HepG2 (cell line): ENCODE measurements around the gene P3H4. TPM values are rescaled to one million over a fixed set of nuclear protein-coding genes. Genes with fewer than 3 reads are reported as not detected.

Source experiments
- CCDC6 ChIP-seq: sonication (generic); formaldehyde crosslinking; IDR thresholded peaks from 2 replicates; pipeline ENCODE4 v1.8.1; 2022; ENCODE audit warnings: mild to moderate bottlenecking, missing genetic modification reagents, moderate library complexity
- E2F1 ChIP-seq: sonication (generic); formaldehyde crosslinking; IDR thresholded peaks from 2 replicates; pipeline ENCODE4 v1.5.0; 2020; ENCODE audit warnings: missing genetic modification reagents
- ERF ChIP-seq: IDR thresholded peaks from 2 replicates; pipeline ENCODE4 v1.6.1; 2018; ENCODE audit warnings: missing biosample characterization, missing genetic modification reagents
- FOSL2 ChIP-seq: sonication (generic); formaldehyde crosslinking; IDR thresholded peaks from 2 replicates; pipeline ENCODE4 v1.4.0; 2020; ENCODE audit warnings: missing genetic modification reagents
- MAFG ChIP-seq: sonication (generic); formaldehyde crosslinking; IDR thresholded peaks from 2 replicates; pipeline ENCODE4 v1.5.1; 2020; ENCODE audit warnings: mild to moderate bottlenecking, missing genetic modification reagents
- MYC ChIP-seq: sonication (generic); formaldehyde crosslinking; IDR thresholded peaks from 2 replicates; pipeline ENCODE4 v1.9.0; 2021; ENCODE audit warnings: missing genetic modification reagents, borderline replicate concordance
- NR2F1 ChIP-seq, 2 experiments: fragments of 450-650 bp in 1 of 2; formaldehyde crosslinking in 1 of 2; IDR thresholded peaks; 2 replicates each; pipeline versions ENCODE4 v1.5.0 to v1.6.1; 2016 to 2020; ENCODE audit warnings: mild to moderate bottlenecking in 1 of 2, missing compliant biosample characterization in 1 of 2, missing genetic modification reagents in 1 of 2, moderate library complexity in 1 of 2
- ONECUT2 ChIP-seq: sonication (generic); formaldehyde crosslinking; IDR thresholded peaks from 2 replicates; pipeline ENCODE4 v1.4.0; 2020; ENCODE audit warnings: missing genetic modification reagents
- REPIN1 ChIP-seq: sonication (generic); formaldehyde crosslinking; IDR thresholded peaks from 2 replicates; pipeline ENCODE4 v1.8.0; 2022; ENCODE audit warnings: missing genetic modification reagents, low read depth, mild to moderate bottlenecking, borderline replicate concordance
- RFXAP ChIP-seq: sonication (generic); formaldehyde crosslinking; IDR thresholded peaks from 2 replicates; pipeline ENCODE4 v1.4.0; 2020; ENCODE audit warnings: missing genetic modification reagents, borderline replicate concordance
- SIX4 ChIP-seq: sonication (generic); formaldehyde crosslinking; IDR thresholded peaks from 2 replicates; pipeline ENCODE4 v1.4.0; 2020; ENCODE audit warnings: missing genetic modification reagents
- THRA ChIP-seq: sonication (generic); formaldehyde crosslinking; IDR thresholded peaks from 2 replicates; pipeline ENCODE4 v1.4.0; 2020; ENCODE audit warnings: missing genetic modification reagents, borderline replicate concordance
- ZBTB3 ChIP-seq: sonication (generic); formaldehyde crosslinking; IDR thresholded peaks from 2 replicates; pipeline ENCODE4 v1.4.0; 2020; ENCODE audit warnings: low read depth, mild to moderate bottlenecking, moderate library complexity, missing genetic modification reagents, borderline replicate concordance
- ZNF121 ChIP-seq: sonication (generic); formaldehyde crosslinking; IDR thresholded peaks from 2 replicates; pipeline ENCODE4 v1.5.0; 2020; ENCODE audit warnings: mild to moderate bottlenecking, missing genetic modification reagents
- ZNF124 ChIP-seq: sonication (generic); formaldehyde crosslinking; IDR thresholded peaks from 2 replicates; pipeline ENCODE4 v1.4.0; 2020; ENCODE audit warnings: missing genetic modification reagents
- ZNF225 ChIP-seq: sonication (generic); formaldehyde crosslinking; IDR thresholded peaks from 2 replicates; pipeline ENCODE4 v1.4.0; 2020; ENCODE audit warnings: mild to moderate bottlenecking, missing genetic modification reagents
- ZNF3 ChIP-seq: IDR thresholded peaks from 2 replicates; pipeline ENCODE4 v1.7.0; 2017; ENCODE audit warnings: inconsistent platforms
- ZNF513 ChIP-seq: sonication (generic); formaldehyde crosslinking; conservative IDR thresholded peaks from 2 replicates; pipeline ENCODE4 v1.5.0; 2020; ENCODE audit warnings: missing genetic modification reagents
- ZNF709 ChIP-seq: sonication (generic); formaldehyde crosslinking; IDR thresholded peaks from 2 replicates; pipeline ENCODE4 v1.5.0; 2020; ENCODE audit warnings: mild to moderate bottlenecking, missing genetic modification reagents
- polyA plus RNA-seq, 8 experiments: library from polyadenylated mRNA; depleted of rRNA in 3 of 8; stranded (reverse) in 7 of 8; unstranded in 1 of 8; fragments of >200 nt; fragmentation: Illumina TruSeq in 4 of 8; extraction: Trizol in 4 of 8; gene quantifications; 2 replicates each; pipeline versions ENCODE4 v1.2.1 to v1.2.3, GENCODE V29; 2011 to 2016; ENCODE audit warnings: low read depth in 4 of 8, missing spikeins in 1 of 8, mixed read lengths in 1 of 8; ENCODE audit not compliant: insufficient read depth in 1 of 8
- total RNA-seq, 5 experiments: library from RNA; depleted of rRNA; stranded (reverse); fragments of >200 nt; fragmentation: Illumina TruSeq; extraction: Trizol; gene quantifications; 2 replicates each; pipeline ENCODE4 v1.2.3, GENCODE V29; 2016; ENCODE audit warnings: low read depth in 1 of 5

P3H4 gene
- total and polyA plus RNA-seq, 2 of the 13 experiments (the other 11 are each of a cell fraction or from before 2014, with no cell fraction given), result 37.1 to 50.6 TPM

- TF ChIP-seq E2F1 (CRISPR knock-in tag) (no peak), FOSL2 (CRISPR knock-in tag) (peak; percentile 82), ZNF513 (no peak), ZNF709 (CRISPR knock-in tag) (no peak), NR2F1 (CRISPR knock-in tag; IDR thresholded peaks at IDR 0.05) (no peak), REPIN1 (no peak), ZNF121 (CRISPR knock-in tag) (no peak), SIX4 (CRISPR knock-in tag) (no peak), CCDC6 (no peak), ERF (peak; percentile 20; the same call in 1 of the 2 replicates), THRA (CRISPR knock-in tag) (peak; percentile 26; the same call in 1 of the 2 replicates), ZNF124 (CRISPR knock-in tag) (0 out of 2 replicates have a peak, but pooled peaks have one; percentile 7), ONECUT2 (CRISPR knock-in tag) (no peak), ZBTB3 (CRISPR knock-in tag) (no peak), RFXAP (CRISPR knock-in tag) (0 out of 2 replicates have a peak, but pooled peaks have one; percentile 13), ZNF225 (CRISPR knock-in tag) (no peak), MYC (CRISPR knock-in tag) (peak; percentile 40; the same call in 1 of the 2 replicates), MAFG (CRISPR knock-in tag) (no peak), ZNF3 (CRISPR knock-in tag) (no peak)
These were observed 18.6 kb downstream of the P3H4 start (continued) for GRCh38 chr17:41792845-41793783.
